Testis (tissue), 3 donors: Measurements from ENCODE around the gene HECTD4. TPM values are rescaled to one million over a fixed set of nuclear protein-coding genes. Genes with fewer than 3 reads are reported as not detected.

Experiments
- DNase-seq: peaks from one replicate; pipeline ENCODE4 v3.0.0-alpha.2; 2019
- H3K27ac ChIP-seq, 2 donors: fragments of 200-600 bp; sonication (generic); one replicate each; pipeline ENCODE4 v1.5.1; 2019
- H3K27me3 ChIP-seq: fragments of 200-600 bp; sonication (generic); one replicate; pipeline ENCODE4 v1.5.1; 2019
- H3K36me3 ChIP-seq: fragments of 200-600 bp; sonication (generic); one replicate; pipeline ENCODE4 v1.5.1; 2017; ENCODE audit warnings: low read depth; ENCODE audit errors: missing control alignments
- H3K4me1 ChIP-seq: fragments of 200-600 bp; sonication (generic); one replicate; pipeline ENCODE4 v1.5.1; 2019
- H3K4me3 ChIP-seq, 2 donors: fragments of 200-600 bp; sonication (generic); one replicate each; pipeline ENCODE4 v1.5.1; 2017 to 2019
- H3K9me3 ChIP-seq: fragments of 200-600 bp; sonication (generic); one replicate; pipeline ENCODE4 v1.5.1; 2017
- POLR2A ChIP-seq: fragments of 450-650 bp; IDR thresholded peaks from one replicate; pipeline ENCODE4 v1.6.1; 2017; ENCODE audit warnings: antibody characterized with exemption, mild to moderate bottlenecking, moderate library complexity
- WGBS, 2 donors: methylation state at CpG; one replicate each; pipeline ENCODE4 v1.1.5; 2018; 5-methylcytosine and 5-hydroxymethylcytosine counted together
- intact Hi-C: fragments of 100-400 bp; cut with DNase I; formaldehyde crosslinking; loops from one replicate; pipeline ENCODE4 v1.15.1; 2023; ENCODE audit warnings: low total_unique reads
- polyA plus RNA-seq: library from polyadenylated mRNA; stranded (reverse); fragments of 350-450 nt; fragmentation: Illumina TruSeq; extraction: RNeasy Lipid Tissue Mini Kit (QIAGEN cat#74804); gene quantifications from one replicate; pipeline ENCODE4 v1.2.3, GENCODE V29; 2014; ENCODE audit warnings: low read depth, low replicate concordance; ENCODE audit not compliant: insufficient read depth
- total RNA-seq, 2 donors: library from RNA; depleted of rRNA; stranded (reverse); fragments of >200 nt; gene quantifications; one replicate each; pipeline ENCODE4 v1.2.3, GENCODE V29; 2016
- TF ChIP-seq, protein P1 (sequence below), 3 experiments: fragments of 450-650 bp in 2 of 3; fragments of 200-600 bp in 1 of 3; sonication (generic) in 1 of 3; IDR thresholded peaks; one replicate each; pipeline ENCODE4 v1.5.1; 2016 to 2019; ENCODE audit warnings: antibody characterized with exemption in 3 of 3, mild to moderate bottlenecking in 2 of 3, moderate library complexity in 1 of 3

Gene HECTD4
- total and polyA plus RNA-seq, 3 donors from 2014 or later = 49.6 to 91.8 (median 68.8) TPM

DNA sequence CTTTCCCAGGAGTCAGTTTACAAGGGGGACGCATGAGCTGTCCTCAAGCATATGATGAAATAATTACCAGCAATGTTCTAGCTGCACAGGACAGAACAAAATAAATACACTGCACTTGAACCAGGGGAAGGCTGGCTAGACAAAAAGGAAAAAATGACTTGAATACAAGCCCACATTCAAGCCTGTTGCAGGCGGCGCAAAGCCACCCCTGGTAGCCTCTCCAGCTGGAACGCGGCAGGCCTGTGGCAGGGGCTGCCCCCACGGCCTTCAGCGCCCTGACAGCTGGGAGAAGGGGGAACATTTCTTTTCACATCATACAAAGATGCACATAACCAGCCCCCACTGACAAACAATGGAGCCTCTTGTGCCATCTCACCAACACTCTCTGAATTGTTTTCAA is 199.7 kb downstream of the HECTD4 start:
- intact Hi-C loops = no loop called here
- H3K36me3 ChIP-seq = no peaks in the 10 kb centered on the region
- H3K9me3 ChIP-seq = no peaks in the 10 kb centered on the region
- 63 to 81% methylated on average over 7 of the region's 7 CpGs for WGBS, 2 donors
- H3K4me3 ChIP-seq = no peak overlapping the region
- H3K4me1 ChIP-seq = peaks cover 12% of the 10 kb centered on the region
- peak; percentile 55 for DNase-seq
- TF ChIP-seq POLR2A = no peak
- TF ChIP-seq, protein P1, sequence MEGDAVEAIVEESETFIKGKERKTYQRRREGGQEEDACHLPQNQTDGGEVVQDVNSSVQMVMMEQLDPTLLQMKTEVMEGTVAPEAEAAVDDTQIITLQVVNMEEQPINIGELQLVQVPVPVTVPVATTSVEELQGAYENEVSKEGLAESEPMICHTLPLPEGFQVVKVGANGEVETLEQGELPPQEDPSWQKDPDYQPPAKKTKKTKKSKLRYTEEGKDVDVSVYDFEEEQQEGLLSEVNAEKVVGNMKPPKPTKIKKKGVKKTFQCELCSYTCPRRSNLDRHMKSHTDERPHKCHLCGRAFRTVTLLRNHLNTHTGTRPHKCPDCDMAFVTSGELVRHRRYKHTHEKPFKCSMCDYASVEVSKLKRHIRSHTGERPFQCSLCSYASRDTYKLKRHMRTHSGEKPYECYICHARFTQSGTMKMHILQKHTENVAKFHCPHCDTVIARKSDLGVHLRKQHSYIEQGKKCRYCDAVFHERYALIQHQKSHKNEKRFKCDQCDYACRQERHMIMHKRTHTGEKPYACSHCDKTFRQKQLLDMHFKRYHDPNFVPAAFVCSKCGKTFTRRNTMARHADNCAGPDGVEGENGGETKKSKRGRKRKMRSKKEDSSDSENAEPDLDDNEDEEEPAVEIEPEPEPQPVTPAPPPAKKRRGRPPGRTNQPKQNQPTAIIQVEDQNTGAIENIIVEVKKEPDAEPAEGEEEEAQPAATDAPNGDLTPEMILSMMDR (IDR thresholded peaks at IDR 0.05) = no peak
- no peaks in the 10 kb centered on the region for H3K27me3 ChIP-seq
- H3K27ac ChIP-seq = no peak overlapping the region

DNA sequence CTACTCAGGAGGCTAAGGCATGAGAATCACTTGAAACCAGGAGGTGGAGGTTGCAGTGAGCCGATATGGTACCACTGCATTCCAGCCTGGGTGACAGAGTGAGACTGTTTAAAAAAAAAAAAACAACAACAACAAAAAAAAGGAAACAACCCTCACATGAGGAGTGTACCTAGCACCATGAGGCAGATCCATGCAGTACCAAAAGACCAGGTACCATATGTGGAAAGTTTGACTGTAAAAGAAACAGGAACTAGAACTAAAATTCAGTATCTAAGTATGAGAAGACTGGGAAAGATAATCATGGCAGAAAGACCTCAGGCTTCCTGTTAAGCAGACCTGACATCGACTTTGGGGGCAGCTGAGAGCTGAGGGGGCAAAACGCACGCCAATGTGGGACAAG is 201.8 kb downstream of the HECTD4 start:
- Histone ChIP-seq H3K4me3 (no peak overlapping the region), H3K9me3 (no peaks in the 10 kb centered on the region), H3K27ac (no peak overlapping the region), H3K36me3 (no peaks in the 10 kb centered on the region), H3K27me3 (no peaks in the 10 kb centered on the region), H3K4me1 (peaks cover 10% of the 10 kb centered on the region)
- TF ChIP-seq, protein P1 (IDR thresholded peaks at IDR 0.05) = no peak
- DNase-seq = no peak
- intact Hi-C loops = no loop called here
- 93 to 95% methylated on average over 4 of the region's 4 CpGs for WGBS, 2 donors

DNA sequence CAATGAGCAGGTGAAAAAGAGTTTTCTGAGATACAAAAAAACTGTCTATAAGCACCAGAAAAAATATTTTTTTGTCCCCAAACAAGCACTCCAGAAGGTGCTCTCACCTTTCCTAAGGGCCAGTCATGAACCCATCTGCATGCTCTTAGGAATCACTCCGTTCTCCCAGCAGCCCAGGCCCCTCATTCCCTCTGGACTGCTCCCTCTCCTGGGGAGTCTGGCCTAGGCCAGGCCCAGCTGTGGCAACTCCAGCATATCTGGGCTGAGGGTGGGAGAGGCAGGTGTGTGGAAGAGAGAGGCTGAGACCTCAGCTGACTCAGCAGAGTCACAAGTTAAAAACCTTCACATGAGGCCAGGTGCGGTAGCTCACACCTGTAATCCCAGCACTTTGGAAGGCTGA is 202.3 kb downstream of the HECTD4 start:
- Histone ChIP-seq H3K4me3 (no peak overlapping the region), H3K36me3 (no peaks in the 10 kb centered on the region), H3K27me3 (no peaks in the 10 kb centered on the region), H3K9me3 (no peaks in the 10 kb centered on the region), H3K4me1 (peaks cover 8% of the 10 kb centered on the region), H3K27ac (no peak overlapping the region)
- intact Hi-C loops = no loop called here
- 80 to 89% methylated on average over 2 of the region's 2 CpGs for WGBS, 2 donors
- DNase-seq = no peak
- TF ChIP-seq POLR2A = no peak
- TF ChIP-seq, protein P1 (IDR thresholded peaks at IDR 0.05) = no peak

DNA sequence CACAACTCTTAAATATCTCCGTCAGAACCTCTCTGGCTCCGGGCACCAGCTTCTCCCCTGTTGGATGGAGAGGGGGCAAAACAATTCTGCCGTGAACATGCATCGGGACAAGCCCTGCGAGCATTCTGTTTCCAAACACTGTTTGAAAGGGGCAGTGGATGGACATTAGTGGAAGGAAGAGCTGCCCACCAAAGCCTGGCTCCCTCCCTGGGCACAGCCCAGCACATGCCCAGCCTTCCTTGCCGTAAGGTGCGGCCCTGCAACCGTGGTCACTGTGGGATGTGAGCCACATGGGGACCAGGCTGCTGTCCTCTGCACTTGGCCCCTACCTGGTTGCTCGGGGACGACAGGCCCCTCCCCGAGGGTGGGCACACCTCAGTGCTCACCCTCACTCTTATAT is 202.9 kb downstream of the HECTD4 start:
- Histone ChIP-seq H3K4me3 (no peak overlapping the region), H3K4me1 (peaks cover 8% of the 10 kb centered on the region), H3K9me3 (no peaks in the 10 kb centered on the region), H3K27me3 (no peaks in the 10 kb centered on the region), H3K36me3 (no peaks in the 10 kb centered on the region), H3K27ac (no peak overlapping the region)
- DNase-seq = no peak
- TF ChIP-seq, protein P1 (IDR thresholded peaks at IDR 0.05) = no peak
- TF ChIP-seq POLR2A = no peak
- 92% methylated on average over 9 to 11 of the region's 11 CpGs for WGBS, 2 donors
- intact Hi-C loops = no loop called here

DNA sequence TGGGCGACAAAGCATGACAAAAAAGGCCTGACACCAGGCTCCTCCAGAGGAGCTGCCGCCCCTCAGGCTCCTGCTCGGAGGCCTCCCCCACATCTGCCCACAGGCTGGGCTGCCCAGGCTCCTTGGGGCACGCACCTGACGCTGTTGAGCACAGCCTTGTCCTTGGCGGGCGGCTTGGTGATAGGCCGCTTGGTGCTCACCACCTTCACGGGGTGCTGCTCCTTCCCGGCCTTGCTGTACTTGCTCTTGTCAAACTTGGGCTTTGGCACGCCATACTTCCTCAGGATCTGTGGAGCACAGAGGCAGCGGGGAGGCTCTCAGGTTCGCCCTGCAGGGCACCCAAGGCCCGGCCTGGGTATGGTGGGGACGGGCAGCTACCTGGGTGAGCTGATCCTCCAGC is 203.4 kb downstream of the HECTD4 start:
- TF ChIP-seq POLR2A = no peak
- TF ChIP-seq, protein P1 (IDR thresholded peaks at IDR 0.05) = no peak
- Histone ChIP-seq H3K4me1 (peaks cover 8% of the 10 kb centered on the region), H3K27ac (no peak overlapping the region), H3K9me3 (no peaks in the 10 kb centered on the region), H3K4me3 (no peak overlapping the region), H3K27me3 (no peaks in the 10 kb centered on the region), H3K36me3 (no peaks in the 10 kb centered on the region)
- intact Hi-C loops = no loop called here
- no peak for DNase-seq
- WGBS, 2 donors = 88 to 93% methylated on average over 8 to 15 of the region's 15 CpGs
